ENCODE data around the gene PCK2. TPM values are rescaled to one million over a fixed set of nuclear protein-coding genes. Genes with fewer than 3 reads are reported as not detected.

Gene PCK2
- total and polyA plus RNA-seq, 2 donors (not counting 3 experiments of a cell fraction or from before 2014, with no cell fraction given) = 23.5 to 24.5 TPM

DNA sequence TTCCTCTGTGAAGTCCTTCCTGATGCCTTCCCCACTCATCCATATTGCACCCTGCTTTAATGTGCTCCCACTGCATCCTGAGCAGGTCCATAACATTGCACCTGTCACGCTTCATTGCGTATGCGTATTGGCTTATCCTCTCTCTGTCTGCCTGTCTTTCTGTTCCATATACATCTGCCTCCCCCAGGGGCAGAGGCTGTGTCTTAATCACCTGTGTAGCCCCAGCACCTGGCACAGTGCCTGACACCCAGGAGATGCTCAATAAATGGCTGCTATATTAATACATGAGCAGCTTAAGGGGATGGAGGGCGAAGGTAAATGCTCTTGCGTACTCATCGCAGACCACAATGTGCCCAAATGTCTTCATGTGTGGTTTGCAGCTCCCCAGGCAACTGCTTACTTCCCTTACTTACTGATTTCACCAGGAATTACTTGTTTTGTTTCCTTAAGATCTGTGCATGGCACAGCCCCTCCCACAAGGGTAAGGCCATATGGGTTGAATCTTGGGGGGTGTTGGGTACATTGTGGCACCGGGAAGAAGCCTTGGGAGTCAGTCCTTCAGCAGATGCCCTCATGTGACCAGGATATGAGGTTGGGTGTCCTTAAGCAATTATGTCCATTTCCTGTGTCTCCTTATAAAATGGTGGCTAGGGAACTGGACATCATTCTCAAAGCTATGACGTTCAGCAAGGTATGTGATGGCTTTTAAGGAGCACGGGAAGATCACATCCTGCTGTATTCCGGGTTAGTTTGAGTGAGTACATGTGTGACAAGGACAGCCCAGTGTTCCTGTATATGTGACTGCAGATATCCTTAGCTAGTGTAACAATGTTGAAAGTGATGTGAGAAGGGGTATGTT is 23.6 kb upstream of the PCK2 start:
- ChIA-PET CTCF (interaction anchor here (0.6 to 5.5 kb wide), 5 partner anchors 11 to 38 kb away, joined by 3 to 36 read pairs (median 5); no protein-coding TSS in a partner anchor), POLR2A (no interaction called here)
- Histone ChIP-seq H3K36me3 (ENCODE audit: control insufficient read depth in 2 of 2, extremely low read depth in 1 of 2, insufficient read depth in 2 of 2, low read length in 2 of 2) (no peaks in the 10 kb centered on the region), H3K9me1 (replicated peaks; ENCODE audit: control insufficient read depth, extremely low read depth, insufficient read depth, low read length) (no peaks in the 10 kb centered on the region), H3K9me3 (replicated peaks; ENCODE audit: control insufficient read depth, insufficient read depth, low read length) (no peaks in the 10 kb centered on the region), H3K9ac (replicated peaks; ENCODE audit: extremely low read depth, insufficient read depth, low read length) (no peak overlapping the region), H3K27me3 (ENCODE audit: control insufficient read depth in 2 of 2, insufficient read depth in 2 of 2, low read length in 2 of 2) (no peaks in the 10 kb centered on the region), H4K20me1 (replicated peaks; ENCODE audit: control insufficient read depth, extremely low read depth, insufficient read depth, low read length) (no peaks in the 10 kb centered on the region), H3K79me2 (ENCODE audit: control insufficient read depth, insufficient read depth, low read length) (no peaks in the 10 kb centered on the region), H2AFZ (ENCODE audit: low read depth, low read length) (no peak overlapping the region), H3K4me2 (ENCODE audit: insufficient read depth, low read length) (no peak overlapping the region), H3K4me3 (replicated peaks in 1 of 3; ENCODE audit: insufficient read depth in 1 of 3, low read depth in 1 of 3, low read length in 3 of 3) (no peak overlapping the region), H3K27ac (ENCODE audit: insufficient read depth, low read depth, low read length) (no peak overlapping the region), H3K4me1 (ENCODE audit: control insufficient read depth, extremely low read depth, insufficient read depth, low read length) (no peaks in the 10 kb centered on the region)
- no peak for TF ChIP-seq POLR2AphosphoS5 (IDR thresholded peaks at IDR 0.05; ENCODE audit: insufficient read depth, low read depth, low read length)
- TF ChIP-seq FOS (IDR thresholded peaks at IDR 0.05; ENCODE audit: borderline replicate concordance, insufficient read depth, low read length) = no peak
- TF ChIP-seq GATA2 (IDR thresholded peaks at IDR 0.05; ENCODE audit: insufficient read depth, insufficient read length, low read depth, low read length) = no peak
- TF ChIP-seq POLR2A (IDR thresholded peaks at IDR 0.05; ENCODE audit: low read depth, low read length) = no peak
- TF ChIP-seq, protein P1, sequence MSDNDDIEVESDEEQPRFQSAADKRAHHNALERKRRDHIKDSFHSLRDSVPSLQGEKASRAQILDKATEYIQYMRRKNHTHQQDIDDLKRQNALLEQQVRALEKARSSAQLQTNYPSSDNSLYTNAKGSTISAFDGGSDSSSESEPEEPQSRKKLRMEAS (IDR thresholded peaks at IDR 0.05; ENCODE audit: insufficient read depth, insufficient read length) = no peak
- no peak for TF ChIP-seq EZH2 (IDR thresholded peaks at IDR 0.05; ENCODE audit: borderline replicate concordance, low read depth, low read length, severe bottlenecking)
- DNase-seq (ENCODE audit: low read depth, low spot score) = no peak
- no peak for FAIRE-seq
- no TSS peak for BruUV-seq (replicated peaks)
- dilution Hi-C loops (cut with MboI; ENCODE audit: extremely low pct_ligation_motif_present, low sequenced_read_pairs) = no loop called here
- intact Hi-C loops (cut with micrococcal nuclease) = no loop called here
